ENCODE results near the gene TOLLIP.

The TOLLIP gene

GRCh38 chr11:1233351-1234053 is 75.9 kb downstream of the TOLLIP start:
- DNase-seq (ENCODE audit: low read depth in 1 of 2, low spot score in 1 of 2): peak in 1 of 2 experiments; percentile 28
- in situ Hi-C loops (cut with HindIII; ENCODE audit: low pct_unique_long_range_greater_than_20kb, low sequenced_read_pairs): no loop called here
- no peak for TF ChIP-seq JUND (IDR thresholded peaks at IDR 0.05; ENCODE audit: low read depth)

DNA sequence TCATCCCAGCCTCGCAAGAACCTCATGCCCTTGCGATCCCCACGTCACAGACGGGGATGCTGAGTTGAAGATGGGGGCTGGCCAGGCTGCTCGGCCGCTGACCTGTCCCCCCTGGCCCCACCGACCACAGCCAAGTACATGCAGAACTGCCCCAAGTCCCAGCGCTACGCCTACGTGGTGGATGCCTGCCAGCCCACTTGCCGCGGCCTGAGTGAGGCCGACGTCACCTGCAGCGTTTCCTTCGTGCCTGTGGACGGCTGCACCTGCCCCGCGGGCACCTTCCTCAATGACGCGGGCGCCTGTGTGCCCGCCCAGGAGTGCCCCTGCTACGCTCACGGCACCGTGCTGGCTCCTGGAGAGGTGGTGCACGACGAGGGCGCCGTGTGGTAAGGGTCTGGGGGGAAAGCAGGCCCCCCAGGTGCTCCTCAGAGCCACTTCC is 76.5 kb downstream of the TOLLIP start:
- no peak for TF ChIP-seq JUND (IDR thresholded peaks at IDR 0.05; ENCODE audit: low read depth)
- in situ Hi-C loops (cut with HindIII; ENCODE audit: low pct_unique_long_range_greater_than_20kb, low sequenced_read_pairs): no loop called here
- no peak for DNase-seq (ENCODE audit: low read depth in 1 of 2, low spot score in 1 of 2)

DNA sequence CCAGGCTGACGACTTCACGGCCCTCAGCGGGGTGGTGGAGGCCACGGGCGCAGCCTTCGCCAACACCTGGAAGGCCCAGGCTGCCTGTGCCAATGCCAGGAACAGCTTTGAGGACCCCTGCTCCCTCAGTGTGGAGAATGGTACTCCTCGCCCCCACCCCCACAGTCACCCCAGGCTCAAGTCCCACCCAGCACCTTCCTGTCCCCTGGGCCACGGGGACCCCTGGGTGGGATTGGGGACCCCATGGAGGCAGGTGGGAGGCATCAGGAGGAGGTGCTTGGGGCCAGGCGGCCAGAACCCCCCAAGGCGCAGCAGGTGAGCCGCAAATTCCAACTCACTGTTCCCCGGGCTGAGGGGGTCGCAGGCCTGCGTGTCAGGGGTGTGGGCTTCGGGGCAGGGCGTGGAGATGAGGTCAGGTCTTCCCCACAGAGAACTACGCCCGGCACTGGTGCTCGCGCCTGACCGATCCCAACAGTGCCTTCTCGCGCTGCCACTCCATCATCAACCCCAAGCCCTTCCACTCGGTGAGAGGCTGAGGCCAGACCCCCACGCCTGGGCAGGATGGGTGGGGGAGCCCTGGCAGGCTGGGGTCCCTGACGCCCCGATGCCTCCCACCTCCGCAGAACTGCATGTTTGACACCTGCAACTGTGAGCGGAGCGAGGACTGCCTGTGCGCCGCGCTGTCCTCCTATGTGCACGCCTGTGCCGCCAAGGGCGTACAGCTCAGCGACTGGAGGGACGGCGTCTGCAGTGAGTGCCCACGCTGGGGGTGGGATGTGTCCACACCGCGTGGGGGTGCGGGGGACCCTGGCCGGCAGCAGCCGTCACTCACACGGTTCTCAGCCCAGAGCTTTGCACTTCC is 77.2 kb downstream of the TOLLIP start:
- no peak for DNase-seq (ENCODE audit: low read depth in 1 of 2, low spot score in 1 of 2)
- TF ChIP-seq JUND (IDR thresholded peaks at IDR 0.05; ENCODE audit: low read depth): no peak
- in situ Hi-C loops (cut with HindIII; ENCODE audit: low pct_unique_long_range_greater_than_20kb, low sequenced_read_pairs): no loop called here

- TF ChIP-seq JUND (IDR thresholded peaks at IDR 0.05; ENCODE audit: low read depth): no peak
- in situ Hi-C loops (cut with HindIII; ENCODE audit: low pct_unique_long_range_greater_than_20kb, low sequenced_read_pairs): no loop called here
- DNase-seq (ENCODE audit: low read depth in 1 of 2, low spot score in 1 of 2): no peak
These were observed 77.9 kb downstream of the TOLLIP start for GRCh38 chr11:1231396-1232020.

- no peak for TF ChIP-seq JUND (IDR thresholded peaks at IDR 0.05; ENCODE audit: low read depth)
These were observed 78.7 kb downstream of the TOLLIP start for GRCh38 chr11:1230456-1231395.

GRCh38 chr11:1230121-1230455 is 79.3 kb downstream of the TOLLIP start:
- TF ChIP-seq JUND (IDR thresholded peaks at IDR 0.05; ENCODE audit: low read depth): no peak
- DNase-seq (ENCODE audit: low read depth in 1 of 2, low spot score in 1 of 2): no peak
- in situ Hi-C loops (cut with HindIII; ENCODE audit: low pct_unique_long_range_greater_than_20kb, low sequenced_read_pairs): no loop called here

More at GRCh38 chr11:1230456-1231395, 78.7 kb downstream of the TOLLIP start:
- in situ Hi-C loops (cut with HindIII; ENCODE audit: low pct_unique_long_range_greater_than_20kb, low sequenced_read_pairs): no loop called here
- DNase-seq (ENCODE audit: low read depth in 1 of 2, low spot score in 1 of 2): peak; percentile 63 to 68

DNA sequence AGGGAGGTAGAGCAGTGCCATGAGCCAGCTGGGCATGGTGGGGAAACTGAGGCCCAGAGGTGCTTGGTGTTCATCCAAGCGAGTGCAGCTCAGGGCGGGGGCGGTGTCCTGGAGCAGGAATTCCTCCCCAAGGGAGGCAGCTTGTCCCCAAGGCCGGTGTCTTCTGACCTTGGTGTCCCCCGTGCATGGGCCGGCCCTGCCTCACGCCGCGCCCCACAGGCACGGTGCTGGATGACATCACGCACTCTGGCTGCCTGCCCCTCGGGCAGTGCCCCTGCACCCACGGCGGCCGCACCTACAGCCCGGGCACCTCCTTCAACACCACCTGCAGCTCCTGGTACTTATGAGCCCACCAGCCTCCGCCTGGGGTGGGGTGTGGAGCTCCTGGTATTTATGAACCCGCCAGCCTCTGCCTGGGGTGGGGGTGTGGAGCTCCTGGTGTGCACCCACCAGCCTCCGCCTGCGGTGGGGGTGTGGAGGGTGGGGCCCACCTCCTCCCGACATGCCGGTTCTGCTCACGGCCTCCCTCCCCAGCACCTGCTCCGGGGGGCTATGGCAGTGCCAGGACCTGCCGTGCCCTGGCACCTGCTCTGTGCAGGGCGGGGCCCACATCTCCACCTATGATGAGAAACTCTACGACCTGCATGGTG is 79.8 kb downstream of the TOLLIP start:
- TF ChIP-seq JUND (IDR thresholded peaks at IDR 0.05; ENCODE audit: low read depth): no peak
- no peak for DNase-seq (ENCODE audit: low read depth in 1 of 2, low spot score in 1 of 2)
- in situ Hi-C loops (cut with HindIII; ENCODE audit: low pct_unique_long_range_greater_than_20kb, low sequenced_read_pairs): no loop called here

- TF ChIP-seq JUND (IDR thresholded peaks at IDR 0.05; ENCODE audit: low read depth): no peak
- DNase-seq (ENCODE audit: low read depth in 1 of 2, low spot score in 1 of 2): no peak
- in situ Hi-C loops (cut with HindIII; ENCODE audit: low pct_unique_long_range_greater_than_20kb, low sequenced_read_pairs): no loop called here
These were observed 80.4 kb downstream of the TOLLIP start for GRCh38 chr11:1228921-1229451.

- no peak for TF ChIP-seq JUND (IDR thresholded peaks at IDR 0.05; ENCODE audit: low read depth)
- DNase-seq (ENCODE audit: low read depth in 1 of 2, low spot score in 1 of 2): no peak
- in situ Hi-C loops (cut with HindIII; ENCODE audit: low pct_unique_long_range_greater_than_20kb, low sequenced_read_pairs): no loop called here
These were observed 81.2 kb downstream of the TOLLIP start for GRCh38 chr11:1228101-1228821.

DNA sequence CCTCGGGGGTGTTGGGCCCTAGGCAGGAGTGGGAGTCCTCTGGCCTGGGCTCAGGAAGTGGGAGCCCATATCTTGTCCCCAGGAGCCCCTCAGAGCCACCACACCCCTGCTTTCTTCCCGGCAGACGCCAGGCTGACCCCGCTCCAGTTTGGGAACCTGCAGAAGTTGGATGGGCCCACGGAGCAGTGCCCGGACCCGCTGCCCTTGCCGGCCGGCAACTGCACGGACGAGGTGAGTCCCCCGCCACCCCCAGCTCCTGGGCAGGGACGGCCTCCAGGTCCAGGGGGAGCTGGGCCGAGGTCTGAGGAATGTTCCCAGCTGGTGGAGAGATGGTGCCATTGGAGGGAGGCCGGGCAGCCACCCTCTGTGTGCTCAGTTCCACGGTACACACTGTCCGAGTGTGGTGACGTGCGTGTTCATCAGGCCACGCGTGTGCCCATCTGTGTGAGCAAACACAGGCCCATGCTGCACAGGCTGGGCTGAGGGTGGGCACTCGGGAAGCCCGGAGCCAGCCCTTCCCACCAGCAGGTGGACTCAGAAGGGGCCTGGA is 81.8 kb downstream of the TOLLIP start:
- TF ChIP-seq JUND (IDR thresholded peaks at IDR 0.05; ENCODE audit: low read depth): no peak
- no peak for DNase-seq (ENCODE audit: low read depth in 1 of 2, low spot score in 1 of 2)
- in situ Hi-C loops (cut with HindIII; ENCODE audit: low pct_unique_long_range_greater_than_20kb, low sequenced_read_pairs): no loop called here
